OCI-LY7 (cell line): ENCODE data around the gene TTL. TPM values are rescaled to one million over a fixed set of nuclear protein-coding genes. Genes with fewer than 3 reads are reported as not detected.

Experiments
- BruUV-seq: library from RNA; stranded (reverse); fragments of 400-500 nt; replicated peaks from 2 replicates; lab custom pipeline; 2021; lab: Mats Ljungman, UMichigan
- CTCF ChIA-PET: fragments of 300-600 bp; sonication (Branson Sonifier 250); formaldehyde crosslinking; loops from one replicate; lab custom pipeline; 2022; ENCODE audit warnings: antibody characterized with exemption; ENCODE audit not compliant: unreplicated experiment; lab: Charles Lee
- POLR2A ChIA-PET: fragments of 300-600 bp; sonication (Branson Sonifier 250); formaldehyde crosslinking; loops from one replicate; lab custom pipeline; 2022; ENCODE audit warnings: antibody characterized with exemption; lab: Charles Lee
- DNase-seq: peaks from one replicate; pipeline ENCODE4 v3.0.0-alpha.2; 2015; ENCODE audit warnings: low spot score
- H2AFZ ChIP-seq: fragments of 200-600 bp; sonication (generic), shearing (Covaris generic); 2 replicates; pipeline ENCODE4 v1.6.1; 2014; ENCODE audit warnings: mild to moderate bottlenecking, antibody characterized with exemption, low read length, moderate library complexity
- H3K27ac ChIP-seq: fragments of 200-600 bp; sonication (generic); 2 replicates; pipeline ENCODE4 v1.5.1; 2014; ENCODE audit warnings: mixed run types, low read depth, mild to moderate bottlenecking, moderate library complexity, low read length, inconsistent platforms; ENCODE audit not compliant: poor library complexity, severe bottlenecking
- H3K36me3 ChIP-seq: fragments of 200-600 bp; sonication (generic); 2 replicates; pipeline ENCODE4 v1.6.1; 2014; ENCODE audit warnings: mild to moderate bottlenecking, antibody characterized with exemption, low read length, moderate library complexity, mixed read lengths; ENCODE audit not compliant: insufficient read depth
- H3K4me1 ChIP-seq: fragments of 200-600 bp; sonication (generic); 2 replicates; pipeline ENCODE4 v1.5.1; 2014; ENCODE audit warnings: mild to moderate bottlenecking, low read length; ENCODE audit not compliant: insufficient read depth, poor library complexity, severe bottlenecking
- H3K4me2 ChIP-seq: fragments of 200-600 bp; sonication (generic); 2 replicates; pipeline ENCODE4 v1.6.1; 2014; ENCODE audit warnings: mild to moderate bottlenecking, low read length
- H3K4me3 ChIP-seq: fragments of 200-600 bp; sonication (generic); 2 replicates; pipeline ENCODE4 v1.5.1; 2014; ENCODE audit warnings: mild to moderate bottlenecking, low read depth, low read length; ENCODE audit not compliant: poor library complexity, severe bottlenecking
- H3K79me2 ChIP-seq: fragments of 200-600 bp; sonication (generic); 2 replicates; pipeline ENCODE4 v1.6.1; 2016; ENCODE audit warnings: low read depth, mild to moderate bottlenecking, low read length, moderate library complexity, mixed read lengths; ENCODE audit not compliant: insufficient read depth
- H3K9me2 ChIP-seq: fragments of 200-600 bp; sonication (generic); 2 replicates; pipeline ENCODE4 v1.6.1; 2016; ENCODE audit warnings: mild to moderate bottlenecking, low read length, mixed read lengths; ENCODE audit not compliant: insufficient read depth
- H3K9me3 ChIP-seq: fragments of 200-600 bp; sonication (generic); 2 replicates; pipeline ENCODE4 v1.6.1; 2014; ENCODE audit warnings: mild to moderate bottlenecking, mixed run types, low read length, mixed read lengths
- H4K20me1 ChIP-seq: fragments of 200-600 bp; sonication (generic); 2 replicates; pipeline ENCODE4 v1.6.1; 2014; ENCODE audit warnings: mild to moderate bottlenecking, antibody characterized with exemption, low read length, moderate library complexity, mixed read lengths; ENCODE audit not compliant: insufficient read depth
- CTCF ChIP-seq: fragments of 200-600 bp; sonication (generic); conservative IDR thresholded peaks from 2 replicates; pipeline ENCODE4 v1.5.1; 2014; ENCODE audit warnings: mild to moderate bottlenecking, antibody characterized with exemption, low read length, moderate library complexity, mixed read lengths
- EZH2phosphoT487 ChIP-seq: fragments of 200-600 bp; sonication (generic); IDR thresholded peaks from 2 replicates; pipeline ENCODE4 v1.6.1; 2018; ENCODE audit warnings: low read depth, borderline replicate concordance, mild to moderate bottlenecking, mixed run types, antibody characterized with exemption, low read length, moderate library complexity, mixed read lengths
- intact Hi-C: fragments of 100-400 bp; cut with micrococcal nuclease; formaldehyde crosslinking; loops from one replicate; pipeline ENCODE4 v1.10.0; 2022; ENCODE audit not compliant: unreplicated experiment
- total RNA-seq, 2 experiments: library from RNA; depleted of rRNA in 1 of 2; stranded (reverse); fragments of >200 nt in 1 of 2; shearing (Covaris generic) in 1 of 2; gene quantifications; 2 replicates each; pipeline ENCODE4 v1.2.3, GENCODE V29; 2014 to 2022

TTL gene
- total RNA-seq, 2 experiments from 2014 or later: 27.1 to 45.1 TPM

- DNase-seq: no peak
- H3K4me1 ChIP-seq: peaks cover 19% of the 10 kb centered on the region
- ChIA-PET CTCF (no interaction called here), POLR2A (interaction anchor here (0.8 to 1.5 kb wide), 6 partner anchors 8 to 141 kb away, joined by 3 to 5 read pairs (median 3); no protein-coding TSS in a partner anchor)
- H3K4me3 ChIP-seq: peak overlapping the region; percentile 99
- H3K9me3 ChIP-seq: no peaks in the 10 kb centered on the region
- TF ChIP-seq CTCF (no peak), EZH2phosphoT487 (no peak)
- H3K9me2 ChIP-seq: no peaks in the 10 kb centered on the region
- no TSS peak for BruUV-seq
- H4K20me1 ChIP-seq: peaks cover 5% of the 10 kb centered on the region; the same call in 1 of the 2 replicates
- H3K27ac ChIP-seq: no peak overlapping the region
- peak overlapping the region; percentile 95 for H3K4me2 ChIP-seq
- intact Hi-C loops: loop anchor here (5.0 kb wide), 3 partner anchors 227 to 602 kb away; partner anchors contain the start of genes ANAPC1 and ZC3H8
- no peak overlapping the region for H2AFZ ChIP-seq
- H3K79me2 ChIP-seq: peaks cover 38% of the 10 kb centered on the region; the same call in 1 of the 2 replicates
- peaks cover 45% of the 10 kb centered on the region for H3K36me3 ChIP-seq
Measured at GRCh38 chr2:112483831-112484230, 1.9 kb downstream of the TTL start.

GRCh38 chr2:112485849-112486248, 3.9 kb downstream of the TTL start:
- Histone ChIP-seq H3K79me2 (peaks cover 48% of the 10 kb centered on the region), H3K4me3 (no peak overlapping the region), H3K4me1 (peaks cover 19% of the 10 kb centered on the region), H3K9me3 (peaks cover 7% of the 10 kb centered on the region; the same call in 1 of the 2 replicates), H3K36me3 (peaks cover 57% of the 10 kb centered on the region), H3K4me2 (no peak overlapping the region), H4K20me1 (peaks cover 5% of the 10 kb centered on the region; the same call in 1 of the 2 replicates), H3K27ac (no peak overlapping the region), H2AFZ (no peak overlapping the region), H3K9me2 (no peaks in the 10 kb centered on the region)
- TF ChIP-seq CTCF: no peak
- no peak for TF ChIP-seq EZH2phosphoT487
- ChIA-PET POLR2A (interaction anchor here (0.5 to 0.6 kb wide), 2 partner anchors 14 to 116 kb away, joined by 4 read pairs; no protein-coding TSS in a partner anchor), CTCF (no interaction called here)
- BruUV-seq: no TSS peak
- no peak for DNase-seq
- intact Hi-C loops: no loop called here

GRCh38 chr2:112486895-112487294, 4.9 kb downstream of the TTL start:
- no peak overlapping the region for H3K27ac ChIP-seq
- no TSS peak for BruUV-seq
- H3K4me1 ChIP-seq: peaks cover 18% of the 10 kb centered on the region
- H3K4me2 ChIP-seq: no peak overlapping the region
- ChIA-PET CTCF (no interaction called here), POLR2A (no interaction called here)
- intact Hi-C loops: no loop called here
- H3K9me3 ChIP-seq: peaks cover 7% of the 10 kb centered on the region; the same call in 1 of the 2 replicates
- H2AFZ ChIP-seq: no peak overlapping the region
- TF ChIP-seq CTCF (no peak), EZH2phosphoT487 (no peak)
- peaks cover 57% of the 10 kb centered on the region for H3K79me2 ChIP-seq
- H4K20me1 ChIP-seq: peaks cover 5% of the 10 kb centered on the region; the same call in 1 of the 2 replicates
- H3K36me3 ChIP-seq: peaks cover 63% of the 10 kb centered on the region
- H3K9me2 ChIP-seq: no peaks in the 10 kb centered on the region
- no peak overlapping the region for H3K4me3 ChIP-seq
- DNase-seq: no peak
